Measurements from ENCODE around the gene GRM4. TPM values are rescaled to one million over a fixed set of nuclear protein-coding genes. Genes with fewer than 3 reads are reported as not detected.

The GRM4 gene
- total and polyA plus RNA-seq, 9 of the 15 experiments (the other 6 are each of a cell fraction or from before 2014, with no cell fraction given): 0.18 TPM; not detected in 8

GRCh38 chr6:34132486-34133185 lies 13.3 kb downstream of the GRM4 start (continued):
- TF ChIP-seq ZNF318 (IDR thresholded peaks at IDR 0.05; ENCODE audit: borderline replicate concordance in 1 of 2, low read depth in 1 of 2) (no peak), SMC3 (conservative IDR thresholded peaks at IDR 0.05; ENCODE audit: insufficient read depth, low read depth, low read length) (0 out of 2 replicates have a peak, but pooled peaks have one; percentile 25), ZNF551 (CRISPR knock-in tag; IDR thresholded peaks at IDR 0.05) (no peak), ZNF780A (CRISPR knock-in tag; IDR thresholded peaks at IDR 0.05) (no peak), NCOR1 (IDR thresholded peaks at IDR 0.05) (no peak), COPS2 (conservative IDR thresholded peaks at IDR 0.05) (no peak), IRF2 (CRISPR knock-in tag; IDR thresholded peaks at IDR 0.05) (peak; percentile 80; the same call in 1 of the 2 replicates), MEF2D (tag; conservative IDR thresholded peaks at IDR 0.05; ENCODE audit: low read depth) (no peak), USF2 (CRISPR knock-in tag; IDR thresholded peaks at IDR 0.05) (peak; percentile 36; the same call in 1 of the 2 replicates), ZNF253 (CRISPR knock-in tag; conservative IDR thresholded peaks at IDR 0.05) (no peak), NR3C1 (CRISPR knock-in tag; IDR thresholded peaks at IDR 0.05) (0 out of 2 replicates have a peak, but pooled peaks have one; percentile 66), CHAMP1 (IDR thresholded peaks at IDR 0.05) (peak; percentile 86), SIRT6 (IDR thresholded peaks at IDR 0.05; ENCODE audit: low read depth, low read length) (no peak), FIP1L1 (IDR thresholded peaks at IDR 0.05; ENCODE audit: low read depth, low read length, poor library complexity, severe bottlenecking) (no peak), CREBBP (IDR thresholded peaks at IDR 0.05; ENCODE audit: low read depth, low read length) (no peak), ZNF699 (CRISPR knock-in tag; IDR thresholded peaks at IDR 0.05; ENCODE audit: insufficient replicate concordance) (no peak)
